ENCODE measurements around the gene CKAP2L. TPM values are rescaled to one million over a fixed set of nuclear protein-coding genes. Genes with fewer than 3 reads are reported as not detected.

Gene CKAP2L
- total RNA-seq, 1 donor from 2014 or later, result 0.38 TPM

- TF ChIP-seq CTCF (IDR thresholded peaks at IDR 0.05; ENCODE audit: borderline replicate concordance), result no peak
- no peak for DNase-seq
- H3K4me3 ChIP-seq, result no peak overlapping the region
- H3K36me3 ChIP-seq, result no peaks in the 10 kb centered on the region
- H3K27ac ChIP-seq (replicated peaks), result no peak overlapping the region
- peaks cover 5% of the 10 kb centered on the region for H3K27me3 ChIP-seq (ENCODE audit: low read depth)
- intact Hi-C loops (cut with micrococcal nuclease), result loop anchor here (10.0 kb wide), 1 partner anchor 132 kb away; no protein-coding TSS in a partner anchor
- no peaks in the 10 kb centered on the region for H3K9me3 ChIP-seq (replicated peaks)
- H3K4me1 ChIP-seq, result no peaks in the 10 kb centered on the region
These were observed 11.7 kb downstream of the CKAP2L start for GRCh38 chr2:112752667-112753066.

- no peak overlapping the region for H3K27ac ChIP-seq (replicated peaks)
- intact Hi-C loops (cut with micrococcal nuclease), result loop anchor here (10.0 kb wide), 1 partner anchor 133 kb away; no protein-coding TSS in a partner anchor
These were observed 12.8 kb downstream of the CKAP2L start for GRCh38 chr2:112751451-112752197.

GRCh38 chr2:112750560-112750843 is 13.9 kb downstream of the CKAP2L start:
- Histone ChIP-seq H3K27ac (replicated peaks) (no peak overlapping the region), H3K4me1 (no peaks in the 10 kb centered on the region), H3K36me3 (no peaks in the 10 kb centered on the region), H3K9me3 (replicated peaks) (no peaks in the 10 kb centered on the region), H3K4me3 (no peak overlapping the region), H3K27me3 (ENCODE audit: low read depth) (peaks cover 9% of the 10 kb centered on the region)
- no peak for TF ChIP-seq CTCF (IDR thresholded peaks at IDR 0.05; ENCODE audit: borderline replicate concordance)
- DNase-seq, result no peak
- intact Hi-C loops (cut with micrococcal nuclease), result loop anchor here (10.0 kb wide), 1 partner anchor 134 kb away; no protein-coding TSS in a partner anchor

More at GRCh38 chr2:112751451-112752197, 12.8 kb downstream of the CKAP2L start:
- TF ChIP-seq CTCF (IDR thresholded peaks at IDR 0.05; ENCODE audit: borderline replicate concordance), result no peak
- no peak overlapping the region for H3K4me3 ChIP-seq
- H3K9me3 ChIP-seq (replicated peaks), result no peaks in the 10 kb centered on the region
- no peaks in the 10 kb centered on the region for H3K4me1 ChIP-seq
- DNase-seq, result no peak
- peaks cover 9% of the 10 kb centered on the region for H3K27me3 ChIP-seq (ENCODE audit: low read depth)
- no peaks in the 10 kb centered on the region for H3K36me3 ChIP-seq

GRCh38 chr2:112749755-112750559 is 14.5 kb downstream of the CKAP2L start:
- H3K4me3 ChIP-seq, result no peak overlapping the region
- H3K9me3 ChIP-seq (replicated peaks), result no peaks in the 10 kb centered on the region
- H3K27ac ChIP-seq (replicated peaks), result no peak overlapping the region
- H3K27me3 ChIP-seq (ENCODE audit: low read depth), result peaks cover 9% of the 10 kb centered on the region
- no peaks in the 10 kb centered on the region for H3K36me3 ChIP-seq
- peak; percentile 91 for TF ChIP-seq CTCF (IDR thresholded peaks at IDR 0.05; ENCODE audit: borderline replicate concordance)
- peak; percentile 55 for DNase-seq
- H3K4me1 ChIP-seq, result no peaks in the 10 kb centered on the region
- intact Hi-C loops (cut with micrococcal nuclease), result loop anchor here (10.0 kb wide), 1 partner anchor 135 kb away; no protein-coding TSS in a partner anchor

GRCh38 chr2:112740527-112740926 is 23.9 kb downstream of the CKAP2L start:
- no peak overlapping the region for H3K4me3 ChIP-seq
- H3K4me1 ChIP-seq, result no peaks in the 10 kb centered on the region
- H3K27ac ChIP-seq (replicated peaks), result no peak overlapping the region
- no peaks in the 10 kb centered on the region for H3K9me3 ChIP-seq (replicated peaks)
- H3K36me3 ChIP-seq, result no peaks in the 10 kb centered on the region
- TF ChIP-seq CTCF (IDR thresholded peaks at IDR 0.05; ENCODE audit: borderline replicate concordance), result no peak
- intact Hi-C loops (cut with micrococcal nuclease), result no loop called here
- peaks cover 4% of the 10 kb centered on the region for H3K27me3 ChIP-seq (ENCODE audit: low read depth)
- DNase-seq, result no peak
